Activated CD8-positive, alpha-beta T cell treated with anti-CD3 and anti-CD28 coated beads, Interleukin-2, amount 10 ng/mL, durations not matched to agents 7 days and 5 days (primary cell): ENCODE data around the gene COL12A1. TPM values are rescaled to one million over a fixed set of nuclear protein-coding genes. Genes with fewer than 3 reads are reported as not detected.

Source experiments
- ATAC-seq: fragments of 150-1000 bp; cut with Tn5 transposase; one replicate; pipeline ENCODE4 v1.10.0; 2021; ENCODE audit warnings: moderate library complexity
- CTCF ChIA-PET: fragments of 350-600 bp; sonication (Branson Sonifier 250); formaldehyde crosslinking; loops from one replicate; lab custom pipeline; 2021; ENCODE audit warnings: antibody characterized with exemption; lab: Charles Lee
- POLR2A ChIA-PET: fragments of 350-600 bp; sonication (Branson Sonifier 250); formaldehyde crosslinking; loops from one replicate; lab custom pipeline; 2021; ENCODE audit warnings: antibody characterized with exemption; lab: Charles Lee
- DNase-seq: peaks from one replicate; pipeline ENCODE4 v3.0.0-alpha.2; 2020
- H3K27ac Mint-ChIP-seq: one replicate; pipeline ENCODE4 v1.8.0; 2021; ENCODE audit warnings: mild to moderate bottlenecking, mixed read lengths
- H3K27me3 Mint-ChIP-seq: one replicate; pipeline ENCODE4 v1.8.0; 2021; ENCODE audit warnings: low read depth, mixed read lengths
- H3K36me3 Mint-ChIP-seq: one replicate; pipeline ENCODE4 v1.8.0; 2021; ENCODE audit warnings: low read depth, mixed read lengths
- H3K4me1 Mint-ChIP-seq: one replicate; pipeline ENCODE4 v1.8.0; 2021; ENCODE audit warnings: low read depth, mixed read lengths
- H3K4me3 Mint-ChIP-seq: one replicate; pipeline ENCODE4 v1.8.0; 2021; ENCODE audit warnings: mild to moderate bottlenecking, mixed read lengths
- H3K9me3 Mint-ChIP-seq: one replicate; pipeline ENCODE4 v1.8.0; 2022; ENCODE audit warnings: mixed read lengths; ENCODE audit not compliant: insufficient read depth
- total RNA-seq, 2 experiments: library from RNA; stranded (reverse); gene quantifications; one replicate each; pipeline ENCODE4 v1.2.3, GENCODE V29; 2021

Gene COL12A1
- total RNA-seq, 2 experiments from 2014 or later, result 0.05 TPM; not detected in 1

- Mint-ChIP-seq H3K27me3 (no peaks in the 10 kb centered on the region), H3K4me1 (no peaks in the 10 kb centered on the region), H3K27ac (no peak overlapping the region), H3K36me3 (no peaks in the 10 kb centered on the region), H3K9me3 (no peaks in the 10 kb centered on the region), H3K4me3 (no peak overlapping the region)
- DNase-seq, result no peak
- ChIA-PET CTCF (no interaction called here), POLR2A (no interaction called here)
- ATAC-seq, result no peak
These were observed 76.8 kb downstream of the COL12A1 start for GRCh38 chr6:75128878-75129570.

DNA sequence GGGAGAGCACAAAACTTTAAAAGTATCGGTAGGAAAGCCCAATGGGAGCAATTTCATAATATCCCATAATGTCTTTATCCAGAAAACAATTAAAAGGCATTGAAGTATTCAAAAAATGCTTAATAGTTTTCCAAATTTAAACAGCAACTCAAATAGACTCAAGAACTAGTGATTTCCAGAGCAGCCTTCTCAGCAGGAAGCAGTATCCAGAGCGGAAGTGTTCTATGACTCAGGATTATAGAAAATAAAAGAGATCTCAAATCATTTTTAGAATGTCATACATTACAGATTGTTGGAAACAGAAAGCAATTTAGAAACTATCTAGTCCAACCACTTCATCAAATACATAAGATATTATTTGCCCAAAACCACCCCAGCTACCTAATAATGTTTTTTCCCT, 79.3 kb downstream of the COL12A1 start:
- POLR2A ChIA-PET, result no interaction called here
- ATAC-seq, result no peak
- no peaks in the 10 kb centered on the region for H3K9me3 Mint-ChIP-seq
- no peaks in the 10 kb centered on the region for H3K4me1 Mint-ChIP-seq
- H3K4me3 Mint-ChIP-seq, result no peak overlapping the region
- CTCF ChIA-PET, result no interaction called here
- H3K27me3 Mint-ChIP-seq, result no peaks in the 10 kb centered on the region
- no peak for DNase-seq
- H3K27ac Mint-ChIP-seq, result no peak overlapping the region
- no peaks in the 10 kb centered on the region for H3K36me3 Mint-ChIP-seq

DNA sequence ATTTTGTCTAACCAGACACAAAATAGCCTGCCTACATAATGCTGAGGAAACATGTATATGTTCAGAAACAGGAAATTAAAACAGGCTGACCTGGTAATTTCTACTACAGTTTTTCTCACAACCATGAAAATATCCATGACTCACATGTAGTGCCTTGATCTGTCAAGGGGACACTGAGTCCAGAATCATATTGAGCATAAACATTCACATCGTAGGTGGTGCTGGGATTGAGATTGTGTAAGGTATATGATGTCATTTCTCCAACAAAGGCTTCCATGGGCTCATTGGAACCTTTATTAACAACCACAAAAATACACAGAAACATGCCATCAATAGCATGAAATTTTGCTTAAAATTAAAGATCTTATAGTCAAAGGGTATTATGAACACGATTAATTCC, 80.9 kb downstream of the COL12A1 start:
- Mint-ChIP-seq H3K4me1 (no peaks in the 10 kb centered on the region), H3K4me3 (no peak overlapping the region), H3K36me3 (no peaks in the 10 kb centered on the region), H3K9me3 (no peaks in the 10 kb centered on the region), H3K27ac (no peak overlapping the region), H3K27me3 (no peaks in the 10 kb centered on the region)
- ATAC-seq (no peak), DNase-seq (no peak)
- ChIA-PET POLR2A (no interaction called here), CTCF (no interaction called here)

DNA sequence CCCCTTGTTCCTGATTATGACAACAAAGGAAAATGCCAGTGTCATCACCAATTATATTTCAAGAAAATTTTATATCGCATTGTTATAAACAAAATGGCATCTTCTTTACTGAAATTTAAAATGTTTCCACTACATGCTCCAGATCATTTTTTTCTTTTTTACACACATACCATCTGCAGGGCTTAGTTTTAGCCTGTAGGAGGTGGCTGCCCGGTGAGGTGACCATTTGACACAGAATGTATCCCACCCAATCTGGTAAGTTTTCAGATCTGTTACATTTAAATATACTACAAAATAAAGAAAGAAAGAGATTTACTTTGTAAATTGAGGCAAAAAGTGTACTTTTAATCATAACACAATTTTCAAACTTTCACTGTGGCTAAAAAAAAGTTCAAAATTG, 81.8 kb downstream of the COL12A1 start:
- Mint-ChIP-seq H3K4me3 (no peak overlapping the region), H3K27me3 (no peaks in the 10 kb centered on the region), H3K4me1 (no peaks in the 10 kb centered on the region), H3K9me3 (no peaks in the 10 kb centered on the region), H3K27ac (no peak overlapping the region), H3K36me3 (no peaks in the 10 kb centered on the region)
- no peak for ATAC-seq
- ChIA-PET CTCF (no interaction called here), POLR2A (no interaction called here)
- no peak for DNase-seq

GRCh38 chr6:75118925-75119515, 86.8 kb downstream of the COL12A1 start:
- ATAC-seq (no peak), DNase-seq (no peak)
- no peaks in the 10 kb centered on the region for H3K36me3 Mint-ChIP-seq
- no peak overlapping the region for H3K4me3 Mint-ChIP-seq
- no peak overlapping the region for H3K27ac Mint-ChIP-seq
- ChIA-PET CTCF (no interaction called here), POLR2A (no interaction called here)
- no peaks in the 10 kb centered on the region for H3K4me1 Mint-ChIP-seq
- H3K27me3 Mint-ChIP-seq, result no peaks in the 10 kb centered on the region
- no peaks in the 10 kb centered on the region for H3K9me3 Mint-ChIP-seq

GRCh38 chr6:75117701-75118100, 88.2 kb downstream of the COL12A1 start:
- Mint-ChIP-seq H3K9me3 (no peaks in the 10 kb centered on the region), H3K27me3 (no peaks in the 10 kb centered on the region), H3K27ac (no peak overlapping the region), H3K4me3 (no peak overlapping the region), H3K4me1 (no peaks in the 10 kb centered on the region), H3K36me3 (no peaks in the 10 kb centered on the region)
- ChIA-PET CTCF (no interaction called here), POLR2A (no interaction called here)
- no peak for DNase-seq
- ATAC-seq, result no peak

- Mint-ChIP-seq H3K4me1 (no peaks in the 10 kb centered on the region), H3K27me3 (peaks cover 3% of the 10 kb centered on the region), H3K4me3 (no peak overlapping the region), H3K27ac (no peak overlapping the region), H3K36me3 (no peaks in the 10 kb centered on the region), H3K9me3 (no peaks in the 10 kb centered on the region)
- ATAC-seq (no peak), DNase-seq (no peak)
- POLR2A ChIA-PET, result no interaction called here
- CTCF ChIA-PET, result no interaction called here
These were observed 88.9 kb downstream of the COL12A1 start for GRCh38 chr6:75116946-75117345.

DNA sequence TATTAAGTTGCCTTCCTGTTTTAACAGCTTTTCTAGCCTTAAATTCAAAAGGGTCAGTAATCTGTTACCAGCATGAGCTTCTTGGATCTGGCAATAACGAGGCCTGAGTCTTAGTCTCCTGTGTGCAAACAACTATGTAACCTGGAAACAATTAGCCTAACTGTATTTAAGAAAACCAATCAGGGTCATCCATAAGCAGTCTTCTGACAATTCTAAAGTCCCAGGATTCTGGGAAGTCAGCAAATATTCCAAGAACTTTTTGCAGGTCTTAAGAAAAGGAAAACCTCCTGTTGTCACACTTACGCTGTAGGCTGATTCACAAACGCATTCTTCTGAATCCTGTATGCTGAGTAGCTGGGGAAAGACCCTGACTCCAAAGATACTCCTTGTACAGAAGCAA, 90.4 kb downstream of the COL12A1 start:
- Mint-ChIP-seq H3K4me1 (no peaks in the 10 kb centered on the region), H3K4me3 (no peak overlapping the region), H3K9me3 (no peaks in the 10 kb centered on the region), H3K27me3 (peaks cover 5% of the 10 kb centered on the region), H3K27ac (no peak overlapping the region), H3K36me3 (no peaks in the 10 kb centered on the region)
- CTCF ChIA-PET, result interaction anchor here (1.1 kb wide), 1 partner anchor 94 kb away, joined by 4 read pairs; no protein-coding TSS in a partner anchor
- DNase-seq, result no peak
- no peak for ATAC-seq
- POLR2A ChIA-PET, result no interaction called here

- ChIA-PET CTCF (interaction anchor here (1.1 kb wide), 1 partner anchor 94 kb away, joined by 4 read pairs; no protein-coding TSS in a partner anchor), POLR2A (no interaction called here)
- H3K36me3 Mint-ChIP-seq, result no peaks in the 10 kb centered on the region
- no peak overlapping the region for H3K27ac Mint-ChIP-seq
- ATAC-seq (no peak), DNase-seq (no peak)
- H3K27me3 Mint-ChIP-seq, result peaks cover 5% of the 10 kb centered on the region
- no peak overlapping the region for H3K4me3 Mint-ChIP-seq
- no peaks in the 10 kb centered on the region for H3K9me3 Mint-ChIP-seq
- no peaks in the 10 kb centered on the region for H3K4me1 Mint-ChIP-seq
These were observed 91.0 kb downstream of the COL12A1 start for GRCh38 chr6:75114806-75115205.

GRCh38 chr6:75114195-75114594, 91.7 kb downstream of the COL12A1 start:
- ChIA-PET POLR2A (no interaction called here), CTCF (no interaction called here)
- no peak for ATAC-seq
- peaks cover 5% of the 10 kb centered on the region for H3K27me3 Mint-ChIP-seq
- DNase-seq, result no peak
- H3K9me3 Mint-ChIP-seq, result no peaks in the 10 kb centered on the region
- no peak overlapping the region for H3K27ac Mint-ChIP-seq
- H3K36me3 Mint-ChIP-seq, result no peaks in the 10 kb centered on the region
- no peaks in the 10 kb centered on the region for H3K4me1 Mint-ChIP-seq
- H3K4me3 Mint-ChIP-seq, result no peak overlapping the region

DNA sequence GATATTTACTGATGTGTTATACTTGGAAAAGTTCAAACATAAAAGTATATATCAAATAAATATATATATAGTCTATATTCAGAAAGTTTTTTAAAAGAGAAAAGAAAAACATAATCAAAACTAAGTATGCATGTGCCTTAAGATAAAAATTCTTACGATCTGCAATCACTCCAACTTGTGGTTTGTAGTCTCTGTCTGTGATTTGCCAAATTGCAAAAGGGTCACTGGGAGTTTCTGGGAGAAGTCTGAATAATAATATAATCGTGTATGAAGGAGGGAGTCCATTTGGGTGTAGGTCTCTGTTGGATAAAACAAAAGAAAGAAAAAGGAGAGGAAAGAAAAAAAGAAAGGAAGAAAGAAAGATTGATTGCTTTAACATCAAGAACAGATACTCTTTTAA, 92.4 kb downstream of the COL12A1 start:
- H3K4me3 Mint-ChIP-seq, result no peak overlapping the region
- H3K9me3 Mint-ChIP-seq, result no peaks in the 10 kb centered on the region
- ChIA-PET CTCF (no interaction called here), POLR2A (no interaction called here)
- H3K36me3 Mint-ChIP-seq, result no peaks in the 10 kb centered on the region
- no peak overlapping the region for H3K27ac Mint-ChIP-seq
- peaks cover 5% of the 10 kb centered on the region for H3K27me3 Mint-ChIP-seq
- ATAC-seq (no peak), DNase-seq (no peak)
- no peaks in the 10 kb centered on the region for H3K4me1 Mint-ChIP-seq

- H3K4me3 Mint-ChIP-seq, result no peak overlapping the region
- ChIA-PET POLR2A (no interaction called here), CTCF (no interaction called here)
- DNase-seq (no peak), ATAC-seq (no peak)
- H3K27ac Mint-ChIP-seq, result no peak overlapping the region
- H3K9me3 Mint-ChIP-seq, result no peaks in the 10 kb centered on the region
- H3K4me1 Mint-ChIP-seq, result no peaks in the 10 kb centered on the region
- no peaks in the 10 kb centered on the region for H3K36me3 Mint-ChIP-seq
- H3K27me3 Mint-ChIP-seq, result peaks cover 5% of the 10 kb centered on the region
These were observed 96.1 kb downstream of the COL12A1 start for GRCh38 chr6:75109765-75110164.
